ENCODE measurements around the gene NEDD4.
"Not testable (repeated sequence)": the region's sequence is repeated elsewhere in the genome, so short reads cannot be mapped to it uniquely, and the experiment has no call there.

NEDD4 gene

DNA sequence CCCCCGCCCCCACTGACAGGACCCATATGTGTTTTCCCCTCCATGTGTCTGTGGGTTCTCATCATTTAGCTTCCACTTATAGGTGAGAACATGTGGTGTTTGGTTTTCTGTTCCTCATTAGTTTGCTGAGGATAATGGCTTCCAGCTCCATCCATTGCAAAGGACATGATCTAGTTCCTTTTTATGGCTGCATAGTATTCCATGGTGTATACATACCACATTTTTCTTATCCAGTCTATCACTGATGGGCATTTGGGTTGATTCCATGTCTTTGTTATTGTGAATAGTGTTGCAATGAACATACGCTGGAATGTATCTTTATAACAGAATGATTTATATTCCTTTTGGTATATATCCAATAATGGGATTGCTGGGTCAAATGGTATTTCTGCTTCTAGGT, 171.7 kb downstream of the NEDD4 start:
- H3K4me1 ChIP-seq (ENCODE audit: control insufficient read depth, insufficient read depth, low read length); H3K9ac ChIP-seq (ENCODE audit: low read depth, low read length); H3K36me3 ChIP-seq (ENCODE audit: insufficient read depth, low read length); H3K9me3 ChIP-seq (replicated peaks; ENCODE audit: low read length); H3K4me3 ChIP-seq (ENCODE audit: low read length); H3K27me3 ChIP-seq (ENCODE audit: control insufficient read depth, insufficient read depth, low read length); H3K4me2 ChIP-seq (ENCODE audit: low read length): not testable (repeated sequence)

DNA sequence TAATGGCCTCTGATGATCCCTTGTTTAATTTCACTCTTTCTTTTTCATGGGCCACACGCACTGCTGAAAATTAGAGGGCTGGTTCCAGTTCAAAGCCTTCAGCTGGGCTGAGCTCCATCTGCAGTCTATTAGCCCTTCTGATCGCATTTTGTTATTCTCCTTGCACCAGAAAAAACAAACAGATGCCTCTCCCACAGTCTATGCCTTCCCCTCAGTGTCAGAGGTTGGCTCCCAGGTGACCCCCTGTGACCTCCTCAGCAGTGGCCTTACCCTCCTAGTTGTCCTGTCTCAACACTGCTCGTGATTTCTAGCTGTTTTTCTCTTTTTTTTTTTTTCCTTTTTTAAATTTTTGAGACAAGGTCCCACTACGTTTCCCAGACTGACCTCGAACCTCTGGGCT, 173.4 kb downstream of the NEDD4 start:
- Histone ChIP-seq H3K4me2 (ENCODE audit: low read length) (no peak overlapping the region), H3K4me3 (ENCODE audit: low read length) (no peak overlapping the region), H3K27me3 (ENCODE audit: control insufficient read depth, insufficient read depth, low read length) (no peaks in the 10 kb centered on the region), H3K4me1 (ENCODE audit: control insufficient read depth, insufficient read depth, low read length) (peaks cover 3% of the 10 kb centered on the region), H3K9me3 (replicated peaks; ENCODE audit: low read length) (no peaks in the 10 kb centered on the region), H3K36me3 (ENCODE audit: insufficient read depth, low read length) (no peaks in the 10 kb centered on the region), H3K9ac (ENCODE audit: low read depth, low read length) (no peak overlapping the region)

DNA sequence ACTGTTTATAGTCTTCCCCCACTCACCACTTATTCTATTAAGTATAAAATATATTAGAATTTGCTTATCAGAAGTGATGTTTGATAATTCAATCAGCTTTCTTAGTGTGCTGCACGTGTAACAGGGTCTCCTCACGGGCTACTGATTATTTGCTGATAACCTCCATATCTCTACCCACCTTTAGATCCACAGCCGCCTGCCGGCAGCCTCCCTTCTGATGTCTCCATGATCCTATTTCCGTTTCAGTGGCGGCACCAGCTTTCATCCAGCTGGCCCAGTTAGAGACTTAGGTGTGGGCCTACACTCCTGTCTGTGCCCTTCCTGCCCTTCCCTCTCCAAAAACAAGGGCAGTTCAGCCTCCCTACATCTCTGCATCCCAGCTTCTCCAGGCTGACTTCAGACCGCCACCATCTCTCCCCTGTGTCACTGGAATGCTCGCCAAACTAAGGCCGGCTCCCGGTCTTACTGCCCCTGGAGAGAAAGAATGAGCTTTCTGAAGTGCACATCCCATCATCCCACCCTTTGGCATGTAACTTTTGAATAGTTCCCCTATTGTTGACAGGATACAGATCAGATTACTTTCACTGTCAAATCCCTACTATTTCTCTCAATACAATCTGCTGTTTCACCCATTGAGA, 173.9 kb downstream of the NEDD4 start:
- Histone ChIP-seq H3K36me3 (ENCODE audit: insufficient read depth, low read length) (no peaks in the 10 kb centered on the region), H3K4me2 (ENCODE audit: low read length) (no peak overlapping the region), H3K27me3 (ENCODE audit: control insufficient read depth, insufficient read depth, low read length) (no peaks in the 10 kb centered on the region), H3K4me3 (ENCODE audit: low read length) (no peak overlapping the region), H3K4me1 (ENCODE audit: control insufficient read depth, insufficient read depth, low read length) (peaks cover 3% of the 10 kb centered on the region), H3K9ac (ENCODE audit: low read depth, low read length) (no peak overlapping the region), H3K9me3 (replicated peaks; ENCODE audit: low read length) (no peaks in the 10 kb centered on the region)

DNA sequence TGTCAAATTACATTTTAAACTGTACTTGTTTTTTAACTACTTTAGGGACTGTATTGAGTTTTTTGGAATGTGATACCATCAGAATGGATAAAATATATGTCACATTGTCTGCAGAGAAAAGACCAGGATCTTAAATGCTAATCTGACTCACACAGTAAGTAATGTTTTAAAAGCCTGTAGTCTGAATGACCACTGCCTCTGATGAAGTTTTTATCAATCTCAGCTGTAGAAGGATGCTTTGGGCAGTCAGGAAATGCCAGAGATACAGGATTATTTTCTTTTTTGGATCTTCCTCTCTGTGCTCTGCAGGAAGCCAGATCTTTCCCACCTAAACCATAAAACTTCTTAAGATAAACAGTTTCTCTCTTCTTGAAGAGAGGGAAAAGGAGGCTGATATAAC, 177.4 kb downstream of the NEDD4 start:
- Histone ChIP-seq H3K36me3 (ENCODE audit: insufficient read depth, low read length) (no peaks in the 10 kb centered on the region), H3K9me3 (replicated peaks; ENCODE audit: low read length) (no peaks in the 10 kb centered on the region), H3K4me2 (ENCODE audit: low read length) (no peak overlapping the region), H3K4me3 (ENCODE audit: low read length) (no peak overlapping the region), H3K27me3 (ENCODE audit: control insufficient read depth, insufficient read depth, low read length) (no peaks in the 10 kb centered on the region), H3K4me1 (ENCODE audit: control insufficient read depth, insufficient read depth, low read length) (no peaks in the 10 kb centered on the region), H3K9ac (ENCODE audit: low read depth, low read length) (no peak overlapping the region)

DNA sequence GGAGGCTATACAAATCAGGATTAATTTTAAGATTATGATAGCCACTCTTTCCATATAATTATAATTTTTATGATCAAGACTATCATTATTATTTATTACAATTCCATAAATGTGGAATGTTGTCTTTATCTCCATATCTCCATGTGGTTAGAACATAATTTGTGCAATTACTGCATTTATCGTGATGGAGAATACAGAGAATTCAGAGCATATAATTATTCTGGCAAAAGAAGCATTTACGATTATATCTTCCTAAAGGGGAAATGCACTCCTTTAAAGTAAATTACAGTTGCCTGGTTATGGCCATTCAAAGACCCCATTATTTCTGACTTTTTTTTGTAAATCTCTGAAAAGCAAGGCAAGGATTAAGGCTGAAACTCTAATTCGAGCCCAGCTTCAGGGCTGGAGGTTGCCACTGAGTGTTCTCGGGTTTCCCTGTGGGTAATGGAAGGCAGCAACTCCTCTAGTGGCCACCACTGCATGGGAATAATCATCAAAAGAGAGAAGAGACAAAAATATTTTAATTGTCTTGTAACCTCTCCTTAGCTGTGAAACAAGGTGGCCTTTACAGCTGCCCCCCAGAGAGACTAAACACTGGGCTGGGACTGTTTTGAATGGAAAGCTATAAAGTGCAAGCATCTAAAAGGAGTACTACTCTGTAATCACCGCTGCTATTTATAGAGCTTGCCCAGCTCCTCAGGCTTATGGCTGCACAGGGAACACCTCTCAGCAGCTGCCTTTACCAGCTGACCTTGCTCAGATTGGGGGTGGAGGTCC, 190.6 kb downstream of the NEDD4 start:
- Histone ChIP-seq H3K9ac (ENCODE audit: low read depth, low read length) (no peak overlapping the region), H3K4me2 (ENCODE audit: low read length) (no peak overlapping the region), H3K27me3 (ENCODE audit: control insufficient read depth, insufficient read depth, low read length) (peaks cover 4% of the 10 kb centered on the region), H3K4me3 (ENCODE audit: low read length) (no peak overlapping the region), H3K4me1 (ENCODE audit: control insufficient read depth, insufficient read depth, low read length) (no peaks in the 10 kb centered on the region), H3K36me3 (ENCODE audit: insufficient read depth, low read length) (no peaks in the 10 kb centered on the region), H3K9me3 (replicated peaks; ENCODE audit: low read length) (no peaks in the 10 kb centered on the region)

DNA sequence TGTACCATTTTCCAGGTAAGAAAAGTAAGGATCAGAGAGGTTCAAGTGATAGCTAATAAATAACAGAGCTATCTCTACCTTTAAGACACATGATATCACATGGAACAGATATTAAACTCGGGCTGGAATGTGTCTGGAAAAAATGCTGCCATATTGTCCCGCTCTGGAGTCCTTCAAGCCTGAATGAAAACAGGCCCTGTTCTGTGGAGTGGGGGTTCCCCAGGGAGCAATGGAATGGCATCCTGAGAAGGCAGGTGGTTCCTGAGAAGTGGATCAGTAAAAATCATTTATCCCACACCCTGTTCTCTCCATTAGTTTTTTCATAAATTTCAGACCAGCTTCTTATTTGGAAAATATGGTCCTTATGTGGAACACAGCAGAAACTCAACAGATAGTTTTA, 193.2 kb downstream of the NEDD4 start:
- Histone ChIP-seq H3K4me3 (ENCODE audit: low read length) (no peak overlapping the region), H3K9ac (ENCODE audit: low read depth, low read length) (peak overlapping the region; percentile 31), H3K4me2 (ENCODE audit: low read length) (no peak overlapping the region), H3K36me3 (ENCODE audit: insufficient read depth, low read length) (no peaks in the 10 kb centered on the region), H3K27me3 (ENCODE audit: control insufficient read depth, insufficient read depth, low read length) (peaks cover 4% of the 10 kb centered on the region), H3K4me1 (ENCODE audit: control insufficient read depth, insufficient read depth, low read length) (no peaks in the 10 kb centered on the region), H3K9me3 (replicated peaks; ENCODE audit: low read length) (no peaks in the 10 kb centered on the region)

DNA sequence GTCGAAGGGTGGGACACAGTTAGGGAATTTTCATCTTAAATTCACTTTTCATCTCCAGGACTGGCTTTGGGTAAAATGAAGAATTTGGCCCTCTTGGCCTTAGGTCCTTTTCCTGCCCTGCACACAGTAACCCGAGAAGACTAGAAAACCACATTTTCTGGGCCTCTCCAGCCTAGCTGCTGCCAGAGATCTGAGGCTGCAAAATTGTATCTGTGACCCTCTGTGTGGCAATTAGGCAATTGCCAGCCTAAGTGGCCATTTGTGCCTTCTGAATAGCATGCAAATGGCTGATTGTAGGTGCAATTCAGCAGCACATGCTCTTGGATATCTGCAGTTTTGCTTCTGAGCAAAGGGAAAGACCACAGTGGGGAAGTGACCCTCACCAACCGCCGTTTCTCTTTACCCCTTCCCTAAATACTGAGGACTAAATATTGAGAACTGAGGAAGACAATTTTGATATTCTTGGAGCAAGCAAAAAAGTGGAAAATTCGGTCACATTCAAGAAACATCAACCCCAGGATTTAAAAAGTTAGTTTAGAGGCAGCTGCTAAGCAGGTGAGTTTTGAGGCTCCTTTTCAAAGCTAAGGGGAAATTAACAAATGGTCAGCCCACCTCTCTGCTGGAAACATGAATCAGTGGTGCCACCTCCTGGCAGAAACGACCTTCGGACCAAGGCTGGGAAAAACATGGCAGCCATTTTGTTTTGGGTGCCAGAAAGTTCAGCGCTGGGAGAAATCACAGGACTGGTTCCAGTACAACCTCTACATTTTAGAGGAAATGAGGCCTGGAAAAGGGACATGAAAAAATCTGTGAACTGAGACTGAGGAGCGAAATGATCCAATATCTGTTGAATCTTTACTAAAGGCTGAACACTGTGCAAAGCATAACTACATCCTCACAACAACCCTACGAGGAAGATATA, 193.9 kb downstream of the NEDD4 start:
- no peak overlapping the region for H3K4me3 ChIP-seq (ENCODE audit: low read length)
- peaks cover 4% of the 10 kb centered on the region for H3K27me3 ChIP-seq (ENCODE audit: control insufficient read depth, insufficient read depth, low read length)
- peak overlapping the region; percentile 31 for H3K9ac ChIP-seq (ENCODE audit: low read depth, low read length)
- H3K36me3 ChIP-seq (ENCODE audit: insufficient read depth, low read length), result no peaks in the 10 kb centered on the region
- H3K9me3 ChIP-seq (replicated peaks; ENCODE audit: low read length), result no peaks in the 10 kb centered on the region
- H3K4me2 ChIP-seq (ENCODE audit: low read length), result no peak overlapping the region
- H3K4me1 ChIP-seq (ENCODE audit: control insufficient read depth, insufficient read depth, low read length), result no peaks in the 10 kb centered on the region

DNA sequence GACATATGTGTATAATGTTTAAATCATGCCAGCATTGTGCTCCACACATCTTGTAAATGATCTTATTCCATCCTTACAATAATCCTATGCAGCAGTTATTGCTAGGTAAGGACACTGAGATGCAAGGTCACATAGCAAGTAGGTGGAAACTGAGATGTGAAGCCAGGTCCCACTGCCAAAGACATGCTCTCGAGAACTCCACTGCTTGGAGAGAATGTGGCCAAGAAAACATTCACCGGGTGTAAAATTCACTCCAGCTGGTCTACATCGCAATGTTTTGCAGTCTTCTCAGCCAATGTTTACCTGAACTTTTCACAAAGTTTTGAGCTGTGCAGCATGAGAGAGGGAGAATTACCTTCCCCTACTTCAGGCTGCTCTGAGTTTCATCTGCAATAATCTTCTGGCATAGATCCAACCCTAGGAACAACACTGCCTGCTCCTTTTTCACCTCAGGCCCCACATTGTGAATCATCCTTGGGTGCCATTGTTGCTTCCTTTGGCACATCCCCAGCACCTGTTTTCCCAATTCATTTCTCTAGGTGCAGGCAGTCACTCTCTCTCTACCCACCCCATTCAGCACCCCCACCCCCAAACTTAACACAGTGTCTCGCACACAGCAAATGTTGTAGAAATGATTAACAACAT, 197.0 kb downstream of the NEDD4 start:
- no peaks in the 10 kb centered on the region for H3K36me3 ChIP-seq (ENCODE audit: insufficient read depth, low read length)
- H3K4me2 ChIP-seq (ENCODE audit: low read length), result no peak overlapping the region
- no peak overlapping the region for H3K4me3 ChIP-seq (ENCODE audit: low read length)
- H3K9ac ChIP-seq (ENCODE audit: low read depth, low read length), result no peak overlapping the region
- H3K4me1 ChIP-seq (ENCODE audit: control insufficient read depth, insufficient read depth, low read length), result peaks cover 11% of the 10 kb centered on the region
- no peaks in the 10 kb centered on the region for H3K9me3 ChIP-seq (replicated peaks; ENCODE audit: low read length)
- H3K27me3 ChIP-seq (ENCODE audit: control insufficient read depth, insufficient read depth, low read length), result peaks cover 4% of the 10 kb centered on the region

DNA sequence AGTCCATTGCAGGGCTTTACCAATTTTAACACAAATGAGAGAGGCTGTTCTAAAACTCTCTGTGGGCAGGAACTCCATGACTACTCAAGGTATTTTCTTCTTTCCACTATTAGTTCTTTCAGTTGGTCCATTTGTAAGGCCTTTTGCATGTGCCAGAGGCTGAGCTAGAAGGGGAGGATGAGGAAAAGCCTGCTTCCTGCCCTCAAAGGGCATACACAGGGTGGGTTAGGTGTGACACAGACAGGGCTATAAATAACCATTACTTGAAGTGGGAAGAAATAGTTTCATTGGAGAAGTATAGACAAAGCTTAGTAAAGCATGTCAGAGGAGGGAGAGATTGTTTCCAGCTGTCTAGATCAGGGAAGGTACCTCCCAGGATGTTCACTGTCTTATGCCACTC, 198.4 kb downstream of the NEDD4 start:
- Histone ChIP-seq H3K4me2 (ENCODE audit: low read length) (no peak overlapping the region), H3K9me3 (replicated peaks; ENCODE audit: low read length) (no peaks in the 10 kb centered on the region), H3K36me3 (ENCODE audit: insufficient read depth, low read length) (no peaks in the 10 kb centered on the region), H3K27me3 (ENCODE audit: control insufficient read depth, insufficient read depth, low read length) (peaks cover 4% of the 10 kb centered on the region), H3K4me1 (ENCODE audit: control insufficient read depth, insufficient read depth, low read length) (peaks cover 15% of the 10 kb centered on the region), H3K9ac (ENCODE audit: low read depth, low read length) (no peak overlapping the region), H3K4me3 (ENCODE audit: low read length) (no peak overlapping the region)

DNA sequence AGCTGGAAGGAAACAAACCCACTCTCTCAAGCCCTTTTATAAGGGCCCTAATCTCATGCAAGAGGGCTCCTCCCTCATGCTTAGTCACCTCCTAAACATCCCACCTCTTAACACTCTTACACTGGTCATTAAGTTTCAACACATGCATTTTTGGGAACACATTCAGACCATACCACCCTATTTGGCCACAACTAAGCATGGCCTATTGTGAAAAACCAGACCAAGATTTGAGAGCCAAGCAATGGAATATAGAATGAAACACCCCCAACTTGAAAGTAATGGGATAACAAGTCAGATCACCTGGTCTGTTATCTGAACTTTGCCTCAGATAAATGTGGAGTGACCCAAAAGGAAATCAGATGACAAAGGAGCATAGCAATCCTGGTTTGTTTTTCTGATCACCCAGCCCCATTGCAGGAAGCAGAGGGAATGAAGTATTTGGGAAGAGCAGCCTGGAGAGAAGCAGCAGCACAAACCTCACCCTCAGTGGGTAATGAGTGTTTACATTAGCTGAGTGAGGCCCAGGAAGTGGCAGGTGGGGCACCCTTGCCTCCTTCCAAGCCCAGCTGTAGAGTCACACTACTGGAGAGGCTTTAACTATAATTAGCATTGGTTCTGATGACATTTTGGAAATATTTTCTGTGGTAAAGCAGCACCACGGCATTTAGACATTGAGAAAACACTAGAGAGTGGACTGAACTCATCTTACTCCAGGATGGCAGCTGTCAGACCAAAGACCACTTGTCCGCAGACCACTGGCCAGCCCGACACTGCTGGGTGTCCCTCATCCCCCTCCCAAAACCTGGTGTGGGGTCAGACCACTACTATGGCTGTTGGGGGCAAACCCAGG, 201.6 kb downstream of the NEDD4 start:
- no peaks in the 10 kb centered on the region for H3K36me3 ChIP-seq (ENCODE audit: insufficient read depth, low read length)

More for the DNA sequence above, 201.6 kb downstream of the NEDD4 start:
- Histone ChIP-seq H3K27me3 (ENCODE audit: control insufficient read depth, insufficient read depth, low read length) (no peaks in the 10 kb centered on the region), H3K9ac (ENCODE audit: low read depth, low read length) (no peak overlapping the region), H3K4me3 (ENCODE audit: low read length) (no peak overlapping the region), H3K9me3 (replicated peaks; ENCODE audit: low read length) (no peaks in the 10 kb centered on the region), H3K4me2 (ENCODE audit: low read length) (peak overlapping the region; percentile 3), H3K4me1 (ENCODE audit: control insufficient read depth, insufficient read depth, low read length) (peaks cover 15% of the 10 kb centered on the region)
